ENCODE measurements around the gene RHOJ.
"Not testable (repeated sequence)": the region's sequence is repeated elsewhere in the genome, so short reads cannot be mapped to it uniquely, and the experiment has no call there.

Gene RHOJ

DNA sequence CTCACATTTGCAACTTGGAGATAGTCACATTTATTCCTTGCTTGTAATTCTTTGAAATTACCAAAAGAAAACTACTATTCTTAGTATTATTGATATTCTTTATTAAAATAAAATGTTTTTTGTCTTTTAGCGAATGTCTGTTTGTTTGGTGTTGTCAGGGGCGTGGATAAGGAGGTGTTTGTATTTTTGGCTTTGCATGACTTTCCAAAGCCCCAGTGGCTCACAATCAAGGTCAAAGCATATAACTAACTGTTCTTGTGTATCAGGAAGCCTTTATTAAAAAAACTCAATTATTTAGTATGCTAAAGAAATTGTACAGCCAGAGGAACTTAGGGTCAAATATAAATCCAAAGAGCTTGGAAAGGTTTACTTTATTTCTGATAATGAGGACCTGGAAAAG, 96.6 kb downstream of the RHOJ start:
- no peak for DNase-seq

DNA sequence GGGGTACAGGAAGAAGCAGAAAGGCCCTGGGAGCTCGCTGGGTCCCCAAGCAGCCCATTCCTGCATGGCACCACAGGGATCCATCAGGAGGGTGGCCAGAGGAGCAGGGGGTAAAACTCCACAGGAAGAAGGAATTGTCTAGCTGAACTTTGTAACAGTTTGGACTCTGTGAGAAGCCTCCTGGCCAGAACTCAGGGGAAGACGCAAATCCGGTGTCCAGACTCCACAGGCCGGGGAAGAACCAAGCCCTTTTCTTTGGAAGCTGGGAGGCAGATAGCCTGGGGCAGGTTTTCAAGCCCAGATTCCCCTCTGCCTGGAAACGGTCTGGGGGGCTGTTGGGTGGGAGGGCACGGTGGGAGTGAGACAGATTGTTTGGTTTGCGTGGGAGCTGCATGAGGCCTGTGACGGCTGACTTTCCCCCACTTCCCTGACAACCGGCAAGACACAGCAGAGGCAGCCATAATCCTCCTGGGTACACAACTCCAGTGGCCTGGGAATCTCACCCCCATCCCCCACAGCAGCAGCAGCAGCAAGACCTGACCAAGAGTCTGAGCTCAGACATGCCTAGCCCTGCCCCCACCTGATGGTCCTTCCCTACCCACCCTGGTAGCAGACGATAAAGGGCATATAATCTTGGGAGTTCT, 97.8 kb downstream of the RHOJ start:
- DNase-seq = no peak

DNA sequence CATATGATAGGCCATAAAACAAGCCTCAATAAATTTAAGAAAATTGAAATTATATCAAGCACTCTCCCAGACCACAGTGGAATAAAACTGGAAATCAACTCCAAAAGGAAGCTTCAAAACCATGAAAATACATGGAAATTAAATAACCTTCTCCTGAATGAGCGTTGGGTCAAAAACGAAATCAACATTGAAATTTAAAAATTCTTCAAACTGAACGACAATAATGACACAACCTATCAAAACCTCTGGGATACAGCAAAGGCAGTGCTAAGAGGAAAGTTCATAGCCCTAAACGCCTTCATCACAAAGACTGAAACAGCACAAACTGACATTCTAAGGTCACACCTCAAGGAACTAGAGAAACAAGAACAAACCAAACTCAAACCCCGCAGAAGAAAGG, 100.2 kb downstream of the RHOJ start:
- not testable (repeated sequence) for DNase-seq

DNA sequence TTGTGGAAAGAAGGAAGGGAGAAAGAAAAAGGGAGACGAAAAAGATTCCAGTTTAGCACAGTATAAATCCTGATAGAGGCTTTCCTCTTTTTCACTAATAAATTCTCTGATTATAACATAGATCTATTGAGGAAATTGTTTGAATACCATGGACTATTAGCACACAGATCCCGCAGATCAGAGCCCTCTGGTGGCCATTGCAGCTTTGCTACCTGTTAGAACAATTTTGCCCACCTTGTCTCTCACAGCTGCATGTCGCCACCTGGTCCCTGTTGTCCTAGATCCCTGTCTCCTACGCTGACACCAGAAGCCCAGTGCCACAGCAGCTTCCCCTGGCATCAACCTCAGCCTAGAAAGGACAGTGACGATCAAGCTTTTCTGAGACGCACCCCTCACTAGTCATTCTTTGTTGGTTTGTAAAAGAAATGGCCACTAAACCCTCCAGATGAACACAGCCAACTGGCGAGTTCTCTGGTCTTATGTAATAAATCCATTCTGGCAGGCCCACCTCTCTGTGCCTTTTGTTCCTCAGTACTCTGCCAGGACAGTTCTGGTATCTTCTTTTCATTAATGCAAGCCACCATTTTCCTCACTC, 104.6 kb downstream of the RHOJ start:
- no peak for DNase-seq

DNA sequence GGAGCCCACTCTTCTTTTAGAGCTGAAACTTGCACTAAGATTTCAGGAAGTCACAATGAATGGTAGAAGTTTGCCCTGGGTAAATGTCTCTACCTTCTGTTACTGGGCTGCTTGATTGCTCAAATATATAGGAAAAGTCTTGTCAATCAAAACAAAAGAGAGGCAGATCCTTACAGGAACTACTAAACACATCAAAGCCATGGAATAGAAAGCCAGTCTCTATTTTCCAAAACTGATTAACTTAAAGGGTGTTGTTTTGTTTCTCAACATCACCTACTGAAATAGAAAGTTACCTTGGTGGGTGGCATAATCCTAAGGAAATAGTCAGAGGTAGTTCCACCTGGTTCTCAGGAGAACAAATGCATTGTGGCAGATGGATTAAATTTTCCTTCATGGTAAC, 114.6 kb downstream of the RHOJ start, which contains the start of gene GPHB5:
TSS of gene GPHB5 (minus strand) at position 101 of the 400 bp plus-strand sequence. CDS start 1,086 bp downstream, outside the sequence.
- DNase-seq = no peak

DNA sequence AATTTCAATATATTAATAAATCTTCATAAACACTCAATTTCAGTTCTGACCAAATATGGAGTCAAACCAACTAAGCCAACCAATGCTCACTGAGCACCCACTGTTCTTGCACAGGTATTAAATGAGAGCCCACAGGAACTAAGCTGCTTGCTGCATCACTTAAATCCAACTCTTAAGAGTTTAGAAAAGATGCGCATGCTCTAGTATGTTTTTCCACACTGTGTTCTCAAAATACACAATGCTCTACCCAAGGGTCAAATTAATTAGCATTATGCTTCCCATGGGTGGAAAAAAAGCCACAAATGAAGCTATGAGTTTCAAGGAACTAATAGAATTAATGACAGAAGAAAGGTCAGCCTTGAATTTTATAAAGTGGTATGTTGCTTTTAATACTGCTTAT, 118.2 kb downstream of the RHOJ start:
- no peak for DNase-seq

DNA sequence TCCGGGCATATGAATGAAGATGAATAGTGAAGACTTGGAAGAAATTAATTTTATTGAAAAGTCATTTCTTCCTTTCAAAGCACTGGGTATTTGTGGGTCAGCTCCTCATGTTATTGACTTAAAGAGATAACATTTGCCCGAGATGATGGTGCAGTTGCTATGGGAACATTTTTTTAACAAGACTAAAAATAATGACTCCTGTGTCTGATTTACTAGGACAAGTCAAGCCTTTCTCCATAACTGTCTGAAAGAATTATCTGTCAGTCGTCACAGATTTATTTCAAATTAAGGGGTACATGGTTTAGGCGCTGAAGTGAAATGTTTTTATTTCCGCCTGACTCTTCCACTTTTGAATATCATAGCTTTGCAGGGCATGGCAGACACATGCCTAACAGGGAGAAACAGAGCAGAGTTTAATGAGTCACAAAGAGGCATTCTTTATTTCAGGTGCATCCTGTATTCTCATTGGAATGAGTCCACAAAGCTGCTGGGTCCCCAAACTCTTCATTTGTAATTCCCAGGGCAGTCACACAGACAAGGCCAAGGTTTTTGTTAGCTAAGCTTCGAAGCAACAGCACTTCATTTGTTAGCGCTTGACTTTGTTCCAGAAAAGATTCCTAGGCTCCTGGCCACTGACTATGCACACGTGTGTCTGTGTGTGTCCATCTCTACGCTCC, 118.8 kb downstream of the RHOJ start:
- DNase-seq = no peak

DNA sequence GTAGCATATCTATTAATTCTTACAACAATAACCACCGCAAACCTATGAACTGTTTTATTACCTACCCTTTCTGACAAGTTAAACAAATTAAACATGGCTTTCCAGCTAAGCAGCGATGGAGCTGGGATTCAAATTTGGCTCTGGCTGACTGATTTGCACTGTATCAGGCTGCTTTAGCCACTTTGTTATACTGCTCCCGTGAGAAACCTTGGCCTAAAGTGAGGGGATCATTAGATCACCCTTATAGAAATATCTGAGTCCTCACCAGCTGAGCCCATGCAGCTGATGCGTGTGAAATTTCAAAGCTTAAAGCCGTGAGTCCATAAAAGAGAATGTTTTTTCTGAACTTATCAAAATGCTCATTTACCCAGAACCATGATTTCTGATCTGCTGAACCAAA, 122.6 kb downstream of the RHOJ start:
- DNase-seq = no peak

DNA sequence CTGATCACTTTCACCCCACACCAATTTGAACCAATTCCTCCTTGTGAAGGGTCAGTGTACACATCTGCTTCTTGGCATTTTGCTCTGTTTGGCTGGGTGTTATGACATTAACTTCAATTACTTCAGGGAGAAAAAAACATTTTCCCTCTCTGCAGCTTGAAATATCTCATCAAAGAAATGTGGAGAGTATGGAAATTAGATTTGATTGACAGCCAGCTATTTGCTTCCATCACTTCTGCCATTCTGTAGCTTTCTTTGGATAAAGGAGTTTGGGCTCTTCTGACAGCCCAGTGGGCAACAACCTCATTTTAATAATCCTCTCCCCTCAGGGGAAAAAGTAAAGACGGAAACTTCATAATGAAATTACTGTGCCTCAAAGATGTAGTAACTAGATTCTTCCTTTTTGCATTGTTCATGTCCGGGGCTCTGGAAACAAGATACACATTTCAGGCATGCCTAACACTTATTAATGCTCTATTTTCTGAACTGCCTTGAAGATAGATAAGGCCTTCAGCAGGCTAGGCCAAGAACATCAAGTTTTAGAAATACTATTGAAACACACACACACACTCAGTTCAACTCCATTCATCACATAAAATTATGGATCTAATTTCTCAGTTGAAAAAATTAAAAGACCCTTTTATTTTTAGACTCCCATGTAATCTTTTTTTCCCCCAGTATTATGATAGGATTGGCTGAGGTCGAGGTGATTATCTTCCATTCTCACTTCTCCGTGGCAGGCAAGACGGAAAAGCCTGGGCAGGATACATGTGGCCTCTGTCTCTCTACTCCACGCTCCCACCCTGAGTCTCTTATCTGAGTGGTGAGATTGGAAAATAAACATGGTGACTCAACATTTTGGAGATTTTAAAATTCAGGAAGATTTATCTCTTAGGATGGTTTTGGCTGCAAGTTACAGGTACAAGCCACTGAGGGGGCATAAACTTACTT, 124.8 kb downstream of the RHOJ start:
- no peak for DNase-seq

DNA sequence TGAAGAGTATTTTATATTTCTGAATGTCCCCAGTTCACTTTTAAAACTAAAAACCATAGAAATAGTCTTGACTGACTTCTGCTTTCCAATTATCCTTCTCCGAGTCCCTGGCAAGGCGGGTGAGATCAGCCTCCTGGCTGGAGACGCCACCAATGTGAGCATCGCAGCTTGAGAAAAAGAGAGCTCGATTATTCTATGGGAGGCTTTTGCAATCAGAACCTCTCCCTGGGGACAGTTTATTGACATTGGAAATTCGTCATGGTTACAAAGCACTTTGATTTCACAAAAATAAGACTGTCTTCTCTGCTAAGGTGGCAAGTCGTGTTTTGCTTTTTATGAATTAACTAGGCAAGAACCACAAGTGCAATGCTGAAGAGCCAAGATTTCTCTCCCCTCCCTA, 138.1 kb downstream of the RHOJ start:
- no peak for DNase-seq

All from activated T-cell treated with anti-CD3 and anti-CD28 coated beads for 4 hours (primary cell).